HL-60 (cell line): ENCODE results near the gene LDOC1.

ENCODE experiments used
- DNase-seq, 2 experiments: peaks; one replicate each; pipeline ENCODE4 v3.0.0-alpha.2; 2010 to 2020; ENCODE audit warnings: low read depth in 1 of 2, low spot score in 1 of 2
- H3K27ac ChIP-seq: fragments of 250-450 bp; sonication (Bioruptor Pico); replicated peaks from 2 replicates; pipeline ENCODE4 v1.5.1; 2020; ENCODE audit warnings: mild to moderate bottlenecking, moderate library complexity
- H3K27me3 ChIP-seq: fragments of 250-450 bp; sonication (Bioruptor Pico); 2 replicates; pipeline ENCODE4 v1.5.1; 2021; ENCODE audit warnings: mild to moderate bottlenecking, moderate library complexity; ENCODE audit not compliant: insufficient read depth, poor library complexity, severe bottlenecking
- H3K4me3 ChIP-seq: replicated peaks from 2 replicates; pipeline ENCODE4 v1.5.1; 2011; ENCODE audit warnings: mild to moderate bottlenecking, control low read depth, low read length; ENCODE audit not compliant: insufficient read depth
- GABPA ChIP-seq: IDR thresholded peaks from 2 replicates; pipeline ENCODE4 v1.6.1; 2012; ENCODE audit warnings: low read depth
- POLR2AphosphoS5 ChIP-seq: IDR thresholded peaks from 2 replicates; pipeline ENCODE4 v1.6.1; 2012; ENCODE audit warnings: low read depth
- REST ChIP-seq: IDR thresholded peaks from 2 replicates; pipeline ENCODE4 v1.6.1; 2012; ENCODE audit warnings: low read depth; ENCODE audit not compliant: insufficient replicate concordance
- SPI1 ChIP-seq: IDR thresholded peaks from 2 replicates; pipeline ENCODE4 v1.6.1; 2012; ENCODE audit warnings: low read depth, mild to moderate bottlenecking, borderline replicate concordance
- TF ChIP-seq, protein P1 (sequence below): IDR thresholded peaks from one replicate; pipeline ENCODE4 v1.5.1; 2011; ENCODE audit warnings: low read length, control low read depth, inconsistent platforms; ENCODE audit not compliant: insufficient read depth

Gene LDOC1

GRCh38 chrX:141183000-141183399 is 6.1 kb upstream of the LDOC1 start:
- no peak for TF ChIP-seq SPI1
- TF ChIP-seq GABPA, result no peak
- TF ChIP-seq REST, result no peak
- TF ChIP-seq POLR2AphosphoS5, result no peak
- TF ChIP-seq, protein P1, sequence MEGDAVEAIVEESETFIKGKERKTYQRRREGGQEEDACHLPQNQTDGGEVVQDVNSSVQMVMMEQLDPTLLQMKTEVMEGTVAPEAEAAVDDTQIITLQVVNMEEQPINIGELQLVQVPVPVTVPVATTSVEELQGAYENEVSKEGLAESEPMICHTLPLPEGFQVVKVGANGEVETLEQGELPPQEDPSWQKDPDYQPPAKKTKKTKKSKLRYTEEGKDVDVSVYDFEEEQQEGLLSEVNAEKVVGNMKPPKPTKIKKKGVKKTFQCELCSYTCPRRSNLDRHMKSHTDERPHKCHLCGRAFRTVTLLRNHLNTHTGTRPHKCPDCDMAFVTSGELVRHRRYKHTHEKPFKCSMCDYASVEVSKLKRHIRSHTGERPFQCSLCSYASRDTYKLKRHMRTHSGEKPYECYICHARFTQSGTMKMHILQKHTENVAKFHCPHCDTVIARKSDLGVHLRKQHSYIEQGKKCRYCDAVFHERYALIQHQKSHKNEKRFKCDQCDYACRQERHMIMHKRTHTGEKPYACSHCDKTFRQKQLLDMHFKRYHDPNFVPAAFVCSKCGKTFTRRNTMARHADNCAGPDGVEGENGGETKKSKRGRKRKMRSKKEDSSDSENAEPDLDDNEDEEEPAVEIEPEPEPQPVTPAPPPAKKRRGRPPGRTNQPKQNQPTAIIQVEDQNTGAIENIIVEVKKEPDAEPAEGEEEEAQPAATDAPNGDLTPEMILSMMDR, result no peak
- no peak for DNase-seq
- no peak overlapping the region for H3K4me3 ChIP-seq
- no peaks in the 10 kb centered on the region for H3K27me3 ChIP-seq
- H3K27ac ChIP-seq, result no peak overlapping the region

GRCh38 chrX:141180851-141181250 is 3.9 kb upstream of the LDOC1 start:
- TF ChIP-seq, protein P1, result no peak
- TF ChIP-seq REST, result no peak
- TF ChIP-seq SPI1, result peak; percentile 12; the same call in 1 of the 2 replicates
- H3K27ac ChIP-seq, result no peak overlapping the region
- no peak overlapping the region for H3K4me3 ChIP-seq
- H3K27me3 ChIP-seq, result no peaks in the 10 kb centered on the region
- DNase-seq, result no peak

DNA sequence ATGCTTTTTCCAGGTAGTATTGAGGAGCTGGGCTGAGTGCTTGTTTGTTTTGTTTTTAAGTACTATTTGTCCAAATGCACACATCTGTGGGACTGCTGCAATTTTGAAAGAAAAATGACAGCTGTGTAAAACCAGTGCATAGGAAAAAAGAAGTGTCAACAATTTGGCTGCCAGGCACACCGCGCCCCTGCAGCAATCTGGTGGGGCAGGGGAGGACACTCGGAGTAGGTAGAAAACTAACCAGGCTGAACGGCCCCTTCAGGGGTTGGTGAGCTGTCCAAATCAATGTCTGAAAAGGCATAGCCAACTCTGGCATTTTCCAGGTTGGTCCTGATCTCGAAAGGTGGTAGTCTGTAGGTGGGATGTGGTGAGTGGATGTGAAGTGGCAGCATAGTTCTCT is 1.1 kb downstream of the LDOC1 start:
- DNase-seq, result no peak
- H3K27me3 ChIP-seq, result no peaks in the 10 kb centered on the region

More for the DNA sequence above, 1.1 kb downstream of the LDOC1 start:
- H3K4me3 ChIP-seq, result no peak overlapping the region
- TF ChIP-seq SPI1 (no peak), POLR2AphosphoS5 (no peak), REST (no peak), GABPA (no peak)
- TF ChIP-seq, protein P1, result no peak
- no peak overlapping the region for H3K27ac ChIP-seq
